ENCODE data around the gene ZNF423.

The ZNF423 gene

DNA sequence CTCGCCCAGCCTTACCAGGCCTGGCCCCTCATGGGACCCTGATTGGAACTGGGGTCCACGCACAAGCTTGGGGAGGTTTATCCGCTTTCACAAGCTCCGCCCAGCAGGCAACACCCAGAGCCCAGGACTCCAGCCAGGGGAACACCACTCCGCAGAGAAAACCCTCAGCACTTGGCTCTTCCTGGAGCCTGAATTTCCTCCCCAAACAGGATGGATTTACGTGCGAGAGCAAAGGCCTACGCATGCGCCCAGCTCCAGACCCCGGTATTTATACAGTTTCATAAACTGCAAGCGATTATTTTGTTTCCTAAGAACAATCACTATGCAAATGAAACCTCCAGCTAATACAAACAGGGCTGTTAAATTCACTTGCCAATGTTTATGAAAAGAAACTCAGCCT lies 22.8 kb downstream of the ZNF423 start:
- DNase-seq (ENCODE audit: insufficient read length, low spot score) (no peak), FAIRE-seq (no peak)
- no peak for TF ChIP-seq PAX5 (IDR thresholded peaks at IDR 0.05; ENCODE audit: insufficient read depth, low read length, severe bottlenecking)
- no peak for TF ChIP-seq SPI1 (IDR thresholded peaks at IDR 0.05; ENCODE audit: low read depth, low read length)
- no peak for TF ChIP-seq POU2F2 (IDR thresholded peaks at IDR 0.05; ENCODE audit: low read depth, low read length)
- TF ChIP-seq POLR2AphosphoS5 (IDR thresholded peaks at IDR 0.05; ENCODE audit: low read depth, low read length) = no peak
- TF ChIP-seq POLR2A (IDR thresholded peaks at IDR 0.05; ENCODE audit: low read depth, low read length) = no peak
- no peak for TF ChIP-seq TAF1 (IDR thresholded peaks at IDR 0.05; ENCODE audit: low read depth, low read length)

DNA sequence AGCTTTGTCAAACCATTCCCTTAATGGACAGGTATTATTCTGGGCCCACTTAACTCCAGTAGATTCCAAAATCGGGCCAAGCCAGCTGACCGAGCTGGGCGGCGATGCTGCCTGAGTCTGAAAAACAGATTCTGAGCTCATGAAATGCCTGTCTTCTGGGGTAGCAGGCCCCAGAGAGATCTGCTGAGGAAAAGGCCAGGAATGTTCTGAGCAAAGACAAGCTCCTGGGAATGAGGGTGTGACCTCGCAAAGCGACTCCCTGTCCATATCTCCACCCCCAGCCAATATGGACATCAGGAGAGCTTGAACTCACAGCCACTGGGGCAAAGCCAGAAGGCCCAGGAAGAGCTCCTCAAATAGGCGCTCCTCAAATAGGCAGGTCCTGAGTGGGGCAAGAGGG lies 23.7 kb downstream of the ZNF423 start:
- DNase-seq (ENCODE audit: insufficient read length, low spot score) (no peak), FAIRE-seq (no peak)
- no peak for TF ChIP-seq POU2F2 (IDR thresholded peaks at IDR 0.05; ENCODE audit: low read depth, low read length)
- TF ChIP-seq POLR2A (IDR thresholded peaks at IDR 0.05; ENCODE audit: low read depth, low read length) = no peak
- no peak for TF ChIP-seq POLR2AphosphoS5 (IDR thresholded peaks at IDR 0.05; ENCODE audit: low read depth, low read length)
- no peak for TF ChIP-seq PAX5 (IDR thresholded peaks at IDR 0.05; ENCODE audit: insufficient read depth, low read length, severe bottlenecking)
- TF ChIP-seq TAF1 (IDR thresholded peaks at IDR 0.05; ENCODE audit: low read depth, low read length) = no peak
- no peak for TF ChIP-seq SPI1 (IDR thresholded peaks at IDR 0.05; ENCODE audit: low read depth, low read length)

DNA sequence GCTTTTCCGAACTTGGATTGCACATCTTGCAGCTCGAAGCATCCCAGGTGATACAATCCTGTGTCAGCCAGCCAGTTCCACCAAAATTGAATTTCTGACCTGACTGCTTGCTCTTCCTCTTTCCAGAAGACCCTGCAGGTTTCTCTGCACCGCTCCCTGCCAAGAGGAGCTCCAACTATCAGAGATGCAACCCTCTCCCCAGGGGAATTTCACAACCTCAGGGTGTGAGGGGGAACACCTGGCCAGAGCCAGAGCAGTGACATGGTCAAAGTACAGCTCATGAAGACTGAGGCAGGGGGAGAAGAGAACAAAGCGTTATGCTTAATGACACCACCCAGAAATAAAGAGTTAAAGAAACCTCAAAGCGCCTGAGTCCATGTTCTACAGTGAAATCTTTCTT lies 25.0 kb downstream of the ZNF423 start:
- TF ChIP-seq POU2F2 (IDR thresholded peaks at IDR 0.05; ENCODE audit: low read depth, low read length) = no peak
- TF ChIP-seq POLR2AphosphoS5 (IDR thresholded peaks at IDR 0.05; ENCODE audit: low read depth, low read length) = no peak
- TF ChIP-seq SPI1 (IDR thresholded peaks at IDR 0.05; ENCODE audit: low read depth, low read length) = no peak
- no peak for TF ChIP-seq PAX5 (IDR thresholded peaks at IDR 0.05; ENCODE audit: insufficient read depth, low read length, severe bottlenecking)
- TF ChIP-seq TAF1 (IDR thresholded peaks at IDR 0.05; ENCODE audit: low read depth, low read length) = no peak
- TF ChIP-seq POLR2A (IDR thresholded peaks at IDR 0.05; ENCODE audit: low read depth, low read length) = no peak
- FAIRE-seq (no peak), DNase-seq (ENCODE audit: insufficient read length, low spot score) (no peak)

DNA sequence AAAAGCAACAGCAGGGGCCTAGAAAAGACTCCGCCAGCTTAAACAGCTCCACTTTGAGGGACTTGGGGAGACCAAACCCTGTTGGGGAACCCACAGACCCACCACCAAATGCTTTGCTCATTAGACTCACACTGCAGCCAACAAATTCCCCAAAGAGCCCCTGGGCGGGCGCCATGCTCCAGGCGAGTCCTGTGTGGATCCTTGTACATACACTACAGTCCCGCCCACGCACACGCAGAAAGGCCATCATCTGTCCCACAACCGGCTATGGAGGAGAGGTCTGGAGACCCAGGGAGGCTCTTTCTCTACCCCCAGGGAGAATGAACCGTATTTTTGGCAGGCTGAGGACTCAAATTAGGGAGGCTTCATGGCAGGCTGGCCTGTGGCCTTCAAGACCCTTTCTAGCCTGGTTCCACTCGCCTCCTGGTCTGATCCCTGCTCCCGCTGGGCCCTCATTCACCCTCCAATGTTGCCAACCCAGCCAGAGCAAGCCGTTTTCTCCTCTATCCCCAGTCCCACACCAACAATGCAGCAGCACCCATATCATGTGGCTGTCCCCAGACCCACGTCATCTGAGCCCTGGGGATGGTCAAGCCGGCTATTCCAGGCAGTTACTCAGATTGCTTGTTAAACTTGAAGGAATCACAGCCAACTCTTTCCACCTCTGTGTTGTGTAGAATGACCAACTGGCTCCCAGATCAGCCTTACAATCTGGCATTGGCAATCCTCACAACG lies 27.2 kb downstream of the ZNF423 start:
- no peak for FAIRE-seq
- TF ChIP-seq POU2F2 (IDR thresholded peaks at IDR 0.05; ENCODE audit: low read depth, low read length) = no peak
- no peak for TF ChIP-seq PAX5 (IDR thresholded peaks at IDR 0.05; ENCODE audit: insufficient read depth, low read length, severe bottlenecking)
- TF ChIP-seq POLR2AphosphoS5 (IDR thresholded peaks at IDR 0.05; ENCODE audit: low read depth, low read length) = no peak
- TF ChIP-seq TAF1 (IDR thresholded peaks at IDR 0.05; ENCODE audit: low read depth, low read length) = no peak
- TF ChIP-seq POLR2A (IDR thresholded peaks at IDR 0.05; ENCODE audit: low read depth, low read length) = no peak
- no peak for TF ChIP-seq SPI1 (IDR thresholded peaks at IDR 0.05; ENCODE audit: low read depth, low read length)
- no peak for DNase-seq (ENCODE audit: insufficient read length, low spot score)

DNA sequence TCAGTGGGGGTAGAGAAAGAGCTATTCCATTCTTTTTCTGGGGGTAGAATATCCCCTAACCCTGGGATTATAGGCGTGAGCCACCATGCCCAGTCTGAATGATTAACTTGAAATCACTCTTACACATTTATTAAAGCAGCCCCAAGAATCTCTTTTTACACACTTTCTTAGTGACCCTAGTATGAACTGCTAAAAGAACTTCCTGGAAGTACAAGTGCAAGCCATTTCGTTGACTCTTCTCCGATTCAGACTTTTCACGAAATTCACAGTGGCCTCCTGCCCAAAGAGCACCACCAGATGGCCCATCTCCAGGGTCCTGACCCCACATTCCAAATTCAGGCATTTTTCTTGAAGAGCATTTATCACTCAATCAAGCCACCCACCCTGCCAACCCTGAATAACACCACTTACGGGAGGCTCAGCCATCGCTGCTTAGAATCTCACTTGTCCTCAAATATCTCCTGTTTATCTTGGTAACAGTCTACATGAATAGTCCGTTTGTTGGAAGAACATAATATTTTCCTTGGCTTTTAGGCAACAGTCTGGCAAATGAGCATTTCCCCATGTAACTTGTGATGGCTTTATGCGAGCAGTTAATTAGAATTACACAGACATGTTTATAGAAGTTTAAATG lies 28.0 kb downstream of the ZNF423 start:
- no peak for FAIRE-seq
- no peak for DNase-seq (ENCODE audit: insufficient read length, low spot score)
- TF ChIP-seq TAF1 (IDR thresholded peaks at IDR 0.05; ENCODE audit: low read depth, low read length) = no peak
- no peak for TF ChIP-seq POU2F2 (IDR thresholded peaks at IDR 0.05; ENCODE audit: low read depth, low read length)
- TF ChIP-seq PAX5 (IDR thresholded peaks at IDR 0.05; ENCODE audit: insufficient read depth, low read length, severe bottlenecking) = no peak
- no peak for TF ChIP-seq POLR2AphosphoS5 (IDR thresholded peaks at IDR 0.05; ENCODE audit: low read depth, low read length)
- no peak for TF ChIP-seq SPI1 (IDR thresholded peaks at IDR 0.05; ENCODE audit: low read depth, low read length)

DNA sequence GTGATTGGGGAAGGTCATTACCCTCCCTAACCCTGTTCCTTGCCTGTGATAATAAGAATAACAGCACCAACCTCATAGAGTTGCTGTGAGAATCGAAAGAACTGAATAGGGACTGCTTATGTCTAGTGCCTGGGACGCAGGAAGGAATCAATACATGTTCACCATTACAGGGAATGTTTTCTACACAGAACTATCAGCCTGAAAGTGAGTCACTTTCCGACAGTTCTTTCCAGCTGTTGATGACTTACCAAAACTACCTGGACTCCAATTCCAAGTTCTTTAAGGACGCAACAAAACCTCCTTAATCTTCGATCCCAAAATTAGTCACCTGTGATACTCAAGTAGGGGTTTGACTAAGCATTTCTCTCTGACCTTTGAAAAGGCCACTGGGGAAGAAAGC lies 29.4 kb downstream of the ZNF423 start:
- FAIRE-seq (no peak), DNase-seq (ENCODE audit: insufficient read length, low spot score) (no peak)
- TF ChIP-seq PAX5 (IDR thresholded peaks at IDR 0.05; ENCODE audit: insufficient read depth, low read length, severe bottlenecking) = no peak
- TF ChIP-seq POU2F2 (IDR thresholded peaks at IDR 0.05; ENCODE audit: low read depth, low read length) = no peak
- TF ChIP-seq POLR2AphosphoS5 (IDR thresholded peaks at IDR 0.05; ENCODE audit: low read depth, low read length) = no peak
- TF ChIP-seq POLR2A (IDR thresholded peaks at IDR 0.05; ENCODE audit: low read depth, low read length) = no peak
- TF ChIP-seq TAF1 (IDR thresholded peaks at IDR 0.05; ENCODE audit: low read depth, low read length) = no peak
- TF ChIP-seq SPI1 (IDR thresholded peaks at IDR 0.05; ENCODE audit: low read depth, low read length) = no peak

DNA sequence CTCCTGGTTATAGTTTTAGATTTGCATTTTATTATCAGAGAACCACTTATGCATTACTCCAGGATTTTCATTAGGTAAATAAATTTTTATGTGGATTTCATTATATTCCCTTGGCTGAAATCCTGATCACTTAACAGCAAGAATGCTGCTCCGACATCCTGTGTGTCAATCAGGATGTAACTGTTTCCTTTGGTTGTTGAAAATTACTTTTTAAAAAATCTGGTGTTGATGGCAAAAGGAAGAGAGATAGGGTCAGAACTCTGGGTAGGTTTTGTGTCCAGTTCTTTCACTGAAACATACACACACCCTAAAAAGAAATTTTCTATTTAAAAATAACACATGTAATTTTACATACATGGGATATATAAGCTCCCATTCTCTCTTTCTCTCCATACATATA lies 30.9 kb downstream of the ZNF423 start:
- FAIRE-seq = no peak
- TF ChIP-seq SPI1 (IDR thresholded peaks at IDR 0.05; ENCODE audit: low read depth, low read length) = no peak

DNA sequence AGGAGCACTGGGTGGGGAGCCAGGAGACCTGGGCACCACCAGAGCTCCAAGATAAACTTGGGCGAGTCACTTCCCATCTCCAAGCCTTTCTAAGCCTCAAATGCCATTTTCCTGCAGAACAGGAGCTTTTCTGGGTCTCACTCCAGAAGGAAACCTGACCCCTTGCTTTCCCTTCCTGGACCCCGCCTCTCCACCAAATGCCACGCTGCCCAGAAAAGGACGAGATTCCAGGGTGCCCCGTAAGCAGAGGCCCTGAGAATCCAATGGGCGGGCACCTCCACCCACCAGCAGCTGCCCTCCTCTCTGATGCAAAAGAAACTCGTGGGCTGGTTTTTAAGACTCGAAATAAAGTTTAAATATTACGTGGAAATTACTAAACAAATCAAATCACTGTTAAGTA lies 31.3 kb downstream of the ZNF423 start:
- no peak for FAIRE-seq

More for the DNA sequence above, 30.9 kb downstream of the ZNF423 start:
- DNase-seq (ENCODE audit: insufficient read length, low spot score) = no peak

DNA sequence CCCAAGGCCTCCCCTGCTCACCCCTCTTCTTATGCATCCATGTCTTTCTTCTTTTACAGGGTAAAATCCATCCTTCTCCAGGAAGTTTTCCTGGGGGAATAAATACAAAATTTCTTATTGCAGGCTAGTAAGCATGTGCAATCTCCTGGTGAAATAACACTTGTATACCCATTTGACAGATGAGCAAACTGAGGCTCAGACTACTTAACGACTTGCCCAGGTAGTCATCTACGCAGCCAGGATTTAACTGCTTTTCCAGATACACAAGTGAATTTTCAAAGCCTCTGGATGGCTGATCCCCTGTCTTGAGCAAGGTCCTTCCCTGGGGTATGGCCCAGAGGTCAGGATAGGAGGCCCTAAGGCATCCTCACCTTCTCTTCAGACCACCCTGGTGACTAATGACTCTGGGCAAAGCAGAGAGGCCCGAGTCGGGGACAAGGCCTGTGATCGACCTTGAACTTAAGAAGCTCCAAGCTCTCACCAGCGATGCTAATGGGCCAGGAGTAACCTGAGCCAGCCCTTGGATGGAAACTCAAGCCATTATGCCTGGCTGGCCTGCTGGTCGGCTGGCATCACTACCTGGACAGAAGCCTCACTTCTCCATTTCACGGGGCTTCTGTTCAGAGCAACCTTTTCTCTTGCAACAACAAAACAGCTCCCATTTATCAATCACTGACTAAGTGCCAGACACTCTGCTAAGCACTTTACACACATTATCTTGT lies 33.1 kb downstream of the ZNF423 start:
- TF ChIP-seq TAF1 (IDR thresholded peaks at IDR 0.05; ENCODE audit: low read depth, low read length) = no peak
- TF ChIP-seq POU2F2 (IDR thresholded peaks at IDR 0.05; ENCODE audit: low read depth, low read length) = no peak
- no peak for TF ChIP-seq PAX5 (IDR thresholded peaks at IDR 0.05; ENCODE audit: insufficient read depth, low read length, severe bottlenecking)
- no peak for TF ChIP-seq POLR2A (IDR thresholded peaks at IDR 0.05; ENCODE audit: low read depth, low read length)
- no peak for TF ChIP-seq POLR2AphosphoS5 (IDR thresholded peaks at IDR 0.05; ENCODE audit: low read depth, low read length)
- TF ChIP-seq SPI1 (IDR thresholded peaks at IDR 0.05; ENCODE audit: low read depth, low read length) = no peak
- FAIRE-seq = no peak
- no peak for DNase-seq (ENCODE audit: insufficient read length, low spot score)

More for the DNA sequence above, 31.3 kb downstream of the ZNF423 start:
- no peak for DNase-seq (ENCODE audit: insufficient read length, low spot score)
- no peak for TF ChIP-seq POU2F2 (IDR thresholded peaks at IDR 0.05; ENCODE audit: low read depth, low read length)
- no peak for TF ChIP-seq TAF1 (IDR thresholded peaks at IDR 0.05; ENCODE audit: low read depth, low read length)
- no peak for TF ChIP-seq POLR2AphosphoS5 (IDR thresholded peaks at IDR 0.05; ENCODE audit: low read depth, low read length)
- TF ChIP-seq SPI1 (IDR thresholded peaks at IDR 0.05; ENCODE audit: low read depth, low read length) = no peak
- TF ChIP-seq POLR2A (IDR thresholded peaks at IDR 0.05; ENCODE audit: low read depth, low read length) = no peak
- no peak for TF ChIP-seq PAX5 (IDR thresholded peaks at IDR 0.05; ENCODE audit: insufficient read depth, low read length, severe bottlenecking)

Data from GM12891 (cell line).